GM12801 (cell line): ENCODE results near the gene NTRK1.

Experiments
- TF ChIP-seq, protein P1 (sequence below): IDR thresholded peaks from one replicate; pipeline ENCODE4 v1.5.1; 2011; ENCODE audit warnings: control low read depth; ENCODE audit not compliant: insufficient read length; ENCODE audit errors: extremely low read depth

Gene NTRK1

DNA sequence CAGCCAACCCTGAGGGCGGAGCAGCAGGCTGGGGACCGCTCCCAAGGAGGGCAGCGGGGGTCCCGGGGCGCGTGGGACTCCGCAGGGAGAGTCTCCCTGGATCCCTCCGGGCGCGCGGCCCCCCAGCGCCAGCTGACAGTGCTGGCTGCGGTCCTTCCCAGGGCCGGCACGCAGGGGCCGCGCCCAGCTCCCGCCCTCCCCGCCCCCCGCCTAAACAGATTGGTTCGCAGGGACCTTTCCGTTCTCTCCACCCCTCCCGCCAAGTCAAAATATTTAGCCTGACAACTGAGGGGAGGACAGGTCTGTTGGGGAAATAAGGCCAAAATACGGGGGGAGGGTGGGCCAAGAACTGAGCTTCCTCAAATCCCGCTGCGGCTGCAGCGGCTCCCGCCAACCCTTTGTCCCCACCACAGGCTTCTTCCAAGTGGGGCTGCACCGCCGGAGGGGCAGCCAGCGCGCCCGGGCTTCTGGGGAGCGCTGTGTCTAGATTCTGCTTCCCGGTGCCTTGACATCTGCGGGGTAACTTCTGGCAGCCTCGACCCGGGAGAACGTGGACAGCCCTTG lies 1.6 kb upstream of the NTRK1 start, which contains the start of gene INSRR:
TSS of gene INSRR (minus strand) at position 159 of the 564 bp plus-strand sequence. CDS start 496 bp downstream, outside the sequence.
- TF ChIP-seq, protein P1, sequence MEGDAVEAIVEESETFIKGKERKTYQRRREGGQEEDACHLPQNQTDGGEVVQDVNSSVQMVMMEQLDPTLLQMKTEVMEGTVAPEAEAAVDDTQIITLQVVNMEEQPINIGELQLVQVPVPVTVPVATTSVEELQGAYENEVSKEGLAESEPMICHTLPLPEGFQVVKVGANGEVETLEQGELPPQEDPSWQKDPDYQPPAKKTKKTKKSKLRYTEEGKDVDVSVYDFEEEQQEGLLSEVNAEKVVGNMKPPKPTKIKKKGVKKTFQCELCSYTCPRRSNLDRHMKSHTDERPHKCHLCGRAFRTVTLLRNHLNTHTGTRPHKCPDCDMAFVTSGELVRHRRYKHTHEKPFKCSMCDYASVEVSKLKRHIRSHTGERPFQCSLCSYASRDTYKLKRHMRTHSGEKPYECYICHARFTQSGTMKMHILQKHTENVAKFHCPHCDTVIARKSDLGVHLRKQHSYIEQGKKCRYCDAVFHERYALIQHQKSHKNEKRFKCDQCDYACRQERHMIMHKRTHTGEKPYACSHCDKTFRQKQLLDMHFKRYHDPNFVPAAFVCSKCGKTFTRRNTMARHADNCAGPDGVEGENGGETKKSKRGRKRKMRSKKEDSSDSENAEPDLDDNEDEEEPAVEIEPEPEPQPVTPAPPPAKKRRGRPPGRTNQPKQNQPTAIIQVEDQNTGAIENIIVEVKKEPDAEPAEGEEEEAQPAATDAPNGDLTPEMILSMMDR: no peak

DNA sequence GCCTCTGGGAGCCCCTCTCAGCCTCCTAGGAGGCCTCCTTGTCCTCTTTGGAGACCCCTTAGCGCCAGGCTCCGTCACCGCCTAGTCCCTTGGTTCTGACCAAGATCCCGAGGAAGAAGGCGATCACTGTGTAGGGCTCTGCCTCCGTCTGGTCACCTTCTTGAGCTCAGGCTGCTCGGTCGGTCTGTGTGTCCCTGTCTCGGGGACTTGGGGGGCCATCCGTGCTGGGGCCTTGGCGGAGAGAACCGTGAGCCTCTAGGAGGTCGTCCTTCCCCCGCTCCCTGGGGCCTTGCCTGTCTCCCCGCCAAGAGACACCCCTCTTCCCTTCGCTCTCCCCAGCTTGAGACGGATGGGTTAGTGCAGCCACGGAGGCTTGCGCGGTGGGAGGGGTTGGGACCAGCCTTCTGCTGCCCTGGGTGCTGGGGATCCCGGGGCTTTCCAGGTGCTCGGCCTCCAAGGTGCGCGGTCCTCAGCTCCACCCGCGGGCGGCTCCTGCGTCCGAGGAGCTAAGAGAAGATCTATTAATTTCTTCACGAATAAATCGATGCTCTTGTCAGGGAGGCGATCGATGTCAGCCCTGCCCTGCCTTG lies 1.0 kb upstream of the NTRK1 start:
- TF ChIP-seq, protein P1: no peak

DNA sequence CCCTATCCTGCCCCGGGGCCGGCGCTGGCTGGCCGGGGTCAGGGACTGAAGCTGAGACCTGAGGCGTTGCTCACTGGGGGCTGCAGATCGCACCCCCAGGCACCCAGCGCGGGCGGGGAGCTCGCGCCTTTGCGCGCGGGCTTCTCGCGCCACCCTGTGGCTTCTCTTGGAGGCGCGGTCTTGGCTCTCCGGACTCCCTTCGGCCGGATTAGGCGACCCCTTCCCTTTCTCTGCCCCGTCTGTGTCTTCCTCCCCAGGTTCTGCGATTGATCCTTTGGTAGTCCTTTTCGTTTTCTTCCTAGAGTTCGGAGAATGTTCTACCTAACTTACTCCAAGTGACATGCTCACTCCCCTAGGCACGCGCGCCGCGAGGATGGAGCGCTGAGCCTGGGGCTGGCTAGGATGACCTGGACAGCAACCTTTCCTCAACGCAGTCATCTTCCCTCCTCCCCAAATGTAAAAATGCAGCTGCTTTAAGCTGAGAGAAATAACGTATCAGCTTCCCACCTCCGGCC lies 495 bp upstream of the NTRK1 start:
- TF ChIP-seq, protein P1: no peak

DNA sequence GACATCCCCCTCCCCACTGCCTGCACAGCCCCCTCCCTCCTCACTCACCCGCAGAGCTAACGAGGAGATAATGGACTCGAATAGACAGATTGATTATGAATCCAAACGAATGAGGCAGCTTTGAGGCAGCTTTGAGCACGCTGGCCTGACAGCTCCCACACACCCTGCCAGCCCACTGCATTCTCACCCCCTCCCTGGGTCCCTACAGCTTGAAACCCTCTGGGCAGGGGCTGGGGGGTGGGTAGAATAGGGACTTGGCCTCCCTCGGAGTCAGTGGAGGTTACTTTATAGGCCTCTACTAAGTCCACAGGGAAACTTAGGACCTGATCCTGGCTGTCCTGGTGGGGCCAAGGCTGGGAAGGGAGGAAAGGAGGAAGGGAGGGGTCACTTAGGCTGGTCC lies 1.9 kb downstream of the NTRK1 start:
- TF ChIP-seq, protein P1: no peak

DNA sequence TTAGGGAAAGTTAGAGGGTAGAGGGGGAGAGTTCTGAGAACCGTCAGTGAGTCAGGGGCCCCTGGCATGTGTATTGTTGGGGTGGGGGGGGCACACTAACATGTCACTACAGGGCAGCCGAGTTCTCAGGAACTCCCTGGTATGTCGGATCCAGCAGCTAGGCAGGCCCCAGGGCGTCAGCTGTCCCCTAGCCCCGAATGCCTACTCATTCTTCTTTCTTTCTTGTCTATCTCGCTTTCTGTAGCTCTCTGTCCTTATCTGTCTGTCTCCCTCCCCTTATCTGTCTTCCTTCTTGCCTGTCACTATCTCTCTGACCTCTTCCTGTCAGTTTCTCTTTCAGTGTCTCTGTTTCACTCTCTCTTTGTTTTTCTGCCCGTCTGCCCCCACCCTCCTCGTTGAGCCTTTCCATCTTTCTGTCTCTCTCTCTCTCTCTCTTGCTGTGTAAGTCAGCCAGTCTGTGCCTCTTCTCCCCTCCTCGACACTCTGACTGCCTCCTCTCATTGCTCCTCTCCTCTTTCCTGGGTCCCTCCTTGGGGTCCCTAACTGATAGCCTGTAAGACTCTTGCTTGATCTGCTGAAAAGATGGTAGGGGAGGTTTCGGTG lies 2.4 kb downstream of the NTRK1 start:
- TF ChIP-seq, protein P1: no peak

DNA sequence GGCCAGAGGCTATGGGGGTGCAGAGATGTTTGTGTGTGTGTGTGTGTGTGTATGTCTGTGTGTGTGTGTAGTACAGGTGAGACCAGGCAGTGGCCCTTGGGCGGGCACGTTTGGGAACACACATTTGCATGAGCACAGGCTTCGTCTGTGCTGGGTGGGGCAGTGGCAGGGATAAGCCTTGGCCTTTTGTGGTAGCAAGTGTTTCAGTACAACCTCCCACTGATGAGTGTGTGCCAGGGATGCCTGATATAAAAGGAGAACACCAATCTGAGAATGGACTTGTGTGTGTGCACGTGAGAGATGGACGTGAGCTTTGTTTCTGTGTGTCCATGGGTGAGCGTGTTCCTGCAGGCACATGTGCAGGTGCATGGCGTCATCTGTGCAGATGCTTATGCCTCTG lies 3.0 kb downstream of the NTRK1 start:
- TF ChIP-seq, protein P1: no peak

DNA sequence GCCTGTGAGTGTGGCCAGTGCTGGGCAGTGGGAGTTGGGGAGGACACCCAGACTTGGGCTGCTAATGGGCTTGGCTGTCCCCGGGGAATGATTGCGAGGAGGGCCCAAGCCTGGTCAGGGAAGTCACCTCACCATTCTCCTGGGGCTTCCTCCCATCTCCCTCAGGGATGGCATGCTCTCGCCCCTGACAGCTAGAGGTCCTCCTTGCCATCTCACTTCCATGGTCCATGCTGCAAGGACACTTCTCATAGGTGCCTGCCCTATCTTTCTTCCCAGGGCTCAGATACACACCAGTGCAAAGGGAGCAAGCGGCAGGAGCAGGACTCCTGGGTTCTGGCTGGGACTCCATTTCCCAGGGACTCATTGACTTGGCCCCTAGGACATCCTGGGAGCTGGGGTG lies 4.1 kb downstream of the NTRK1 start:
- TF ChIP-seq, protein P1: no peak
